ENCODE data around the gene DENND1A.

- TF ChIP-seq POLR2A (IDR thresholded peaks at IDR 0.05) = no peak
- no peak for TF ChIP-seq CTCF (IDR thresholded peaks at IDR 0.05)
These were observed 432.1 kb downstream of the DENND1A start for GRCh38 chr9:123497830-123498229.
